B cell (primary cell): ENCODE results near the gene GRN. TPM values are rescaled to one million over a fixed set of nuclear protein-coding genes. Genes with fewer than 3 reads are reported as not detected.
"Not testable (repeated sequence)": the region's sequence is repeated elsewhere in the genome, so short reads cannot be mapped to it uniquely, and the experiment has no call there.

Experiments used
- ATAC-seq: fragments of 200-7000 bp; cut with Tn5 transposase; one replicate; pipeline ENCODE4 v1.10.0; 2021; ENCODE audit warnings: low read depth, mild to moderate bottlenecking, moderate number of reproducible peaks, moderate library complexity
- CTCF ChIA-PET: fragments of 350-600 bp; sonication (Branson Sonifier 250); formaldehyde crosslinking; loops from one replicate; lab custom pipeline; 2021; ENCODE audit warnings: antibody characterized with exemption, inconsistent platforms; lab: Charles Lee
- POLR2A ChIA-PET: fragments of 350-600 bp; sonication (Branson Sonifier 250); formaldehyde crosslinking; loops from one replicate; lab custom pipeline; 2021; ENCODE audit warnings: antibody characterized with exemption; lab: Charles Lee
- DNase-seq: peaks from one replicate; pipeline ENCODE4 v3.0.0; 2013
- H2AFZ ChIP-seq: 2 replicates; pipeline ENCODE4 v1.6.1; 2012; ENCODE audit warnings: mild to moderate bottlenecking, low read depth, low read length; ENCODE audit not compliant: insufficient read depth, poor library complexity, severe bottlenecking
- H3K27ac ChIP-seq, 2 donors: 1 replicate in 1 of 2; 2 replicates in 1 of 2; pipeline ENCODE4 v1.5.1; 2012 to 2013; ENCODE audit warnings: low read length in 2 of 2, mild to moderate bottlenecking in 2 of 2, moderate library complexity in 1 of 2
- H3K27me3 ChIP-seq, 4 experiments: fragments of 200-600 bp in 1 of 4; sonication (generic) in 1 of 4; replicated peaks in 1 of 4; 1 replicate in 2 of 4; 2 replicates in 2 of 4; pipeline versions ENCODE4 v1.6.1 to v1.7.0; 2013 to 2016; ENCODE audit warnings: low read length in 3 of 4, mild to moderate bottlenecking in 2 of 4, mixed read lengths in 1 of 4, moderate library complexity in 1 of 4; ENCODE audit not compliant: insufficient read depth in 4 of 4, control insufficient read depth in 3 of 4; ENCODE audit errors: control extremely low read depth in 1 of 4
- H3K36me3 ChIP-seq, 2 experiments: replicated peaks in 1 of 2; 1 replicate in 1 of 2; 2 replicates in 1 of 2; pipeline versions ENCODE4 v1.6.1 to v1.7.1; 2013; ENCODE audit warnings: low read length in 1 of 2; ENCODE audit not compliant: insufficient read depth in 2 of 2, control insufficient read depth in 1 of 2; ENCODE audit errors: control extremely low read depth in 1 of 2, extremely low read depth in 1 of 2
- H3K4me1 ChIP-seq, 2 donors: fragments of 200-600 bp in 1 of 2; sonication (generic) in 1 of 2; 1 replicate in 1 of 2; 2 replicates in 1 of 2; pipeline versions ENCODE4 v1.5.1 to v1.6.1; 2013 to 2017; ENCODE audit warnings: low read length in 2 of 2; ENCODE audit not compliant: control insufficient read depth in 2 of 2, insufficient read depth in 2 of 2
- H3K4me2 ChIP-seq: replicated peaks from 2 replicates; pipeline ENCODE3; 2012; ENCODE audit warnings: mild to moderate bottlenecking, low read depth, low read length; ENCODE audit not compliant: poor library complexity, severe bottlenecking
- H3K4me3 ChIP-seq, 5 experiments: fragments of 200-600 bp in 1 of 5; sonication (generic) in 1 of 5; 1 replicate in 3 of 5; 2 replicates in 2 of 5; pipeline versions ENCODE4 v1.5.1 to v1.7.0; 2011 to 2016; ENCODE audit warnings: low read length in 4 of 5, mild to moderate bottlenecking in 4 of 5, low read depth in 2 of 5, control low read depth in 1 of 5, moderate library complexity in 1 of 5; ENCODE audit not compliant: insufficient read depth in 1 of 5; ENCODE audit errors: control extremely low read depth in 1 of 5, extremely low read depth in 1 of 5
- H3K79me2 ChIP-seq: fragments of 200-600 bp; sonication (generic); one replicate; pipeline ENCODE4 v1.6.0; 2016; ENCODE audit warnings: low read length; ENCODE audit not compliant: control insufficient read depth, insufficient read depth
- H3K9ac ChIP-seq: fragments of 200-600 bp; sonication (generic); 2 replicates; pipeline ENCODE4 v1.6.1; 2017; ENCODE audit warnings: mild to moderate bottlenecking, low read length, moderate library complexity
- H3K9me3 ChIP-seq, 3 donors: one replicate each; pipeline versions ENCODE4 v1.6.1 to v1.7.1; 2013; ENCODE audit warnings: low read length in 2 of 3; ENCODE audit not compliant: control insufficient read depth in 2 of 3, insufficient read depth in 1 of 3; ENCODE audit errors: control extremely low read depth in 1 of 3
- H4K20me1 ChIP-seq: 2 replicates; pipeline ENCODE4 v1.6.0; 2012; ENCODE audit warnings: mild to moderate bottlenecking, low read length; ENCODE audit not compliant: insufficient read depth, control insufficient read depth, poor library complexity, severe bottlenecking
- H3K27ac Mint-ChIP-seq: one replicate; pipeline ENCODE4 v1.8.0; 2021; ENCODE audit warnings: mixed read lengths
- H3K27me3 Mint-ChIP-seq: one replicate; pipeline ENCODE4 v1.8.0; 2021; ENCODE audit warnings: mixed read lengths
- H3K4me1 Mint-ChIP-seq: one replicate; pipeline ENCODE4 v1.8.0; 2021; ENCODE audit warnings: mixed read lengths
- H3K4me3 Mint-ChIP-seq: one replicate; pipeline ENCODE4 v1.8.0; 2021; ENCODE audit warnings: mixed read lengths
- H3K9me3 Mint-ChIP-seq: one replicate; pipeline ENCODE4 v1.8.0; 2022; ENCODE audit warnings: mixed read lengths; ENCODE audit not compliant: insufficient read depth
- EZH2 ChIP-seq: IDR thresholded peaks from 2 replicates; pipeline ENCODE4 v1.6.1; 2012; ENCODE audit warnings: borderline replicate concordance, low read depth, mild to moderate bottlenecking, moderate library complexity, low read length; ENCODE audit not compliant: insufficient read depth, poor library complexity, severe bottlenecking
- WGBS: methylation state at CpG from one replicate; pipeline ENCODE4 v1.1.5; 2013; ENCODE audit warnings: missing lambda C conversion rate; ENCODE audit not compliant: insufficient coverage; 5-methylcytosine and 5-hydroxymethylcytosine counted together
- intact Hi-C: fragments of 100-400 bp; cut with micrococcal nuclease; formaldehyde crosslinking; loops from one replicate; pipeline ENCODE4 v1.10.0; 2022
- polyA plus RNA-seq: library from polyadenylated mRNA; depleted of rRNA; stranded (reverse); fragments of >200 nt; gene quantifications from 2 replicates; pipeline ENCODE4 v1.2.3, GENCODE V29; 2012
- total RNA-seq, 2 donors: library from RNA; stranded (reverse); fragments of 120-200 nt in 1 of 2; gene quantifications; 1 replicate in 1 of 2; 2 replicates in 1 of 2; pipeline versions ENCODE4 v1.2.3 to v1.2.4, GENCODE V29; 2013 to 2022
- TF ChIP-seq, protein P1 (sequence below): fragments of 200-600 bp; IDR thresholded peaks from one replicate; pipeline ENCODE4 v1.8.0; 2022; ENCODE audit warnings: antibody characterized with exemption, mild to moderate bottlenecking

The GRN gene
- total and polyA plus RNA-seq, 2 donors (not counting 1 experiment from before 2014, with no cell fraction given), result 187 to 226 TPM

DNA sequence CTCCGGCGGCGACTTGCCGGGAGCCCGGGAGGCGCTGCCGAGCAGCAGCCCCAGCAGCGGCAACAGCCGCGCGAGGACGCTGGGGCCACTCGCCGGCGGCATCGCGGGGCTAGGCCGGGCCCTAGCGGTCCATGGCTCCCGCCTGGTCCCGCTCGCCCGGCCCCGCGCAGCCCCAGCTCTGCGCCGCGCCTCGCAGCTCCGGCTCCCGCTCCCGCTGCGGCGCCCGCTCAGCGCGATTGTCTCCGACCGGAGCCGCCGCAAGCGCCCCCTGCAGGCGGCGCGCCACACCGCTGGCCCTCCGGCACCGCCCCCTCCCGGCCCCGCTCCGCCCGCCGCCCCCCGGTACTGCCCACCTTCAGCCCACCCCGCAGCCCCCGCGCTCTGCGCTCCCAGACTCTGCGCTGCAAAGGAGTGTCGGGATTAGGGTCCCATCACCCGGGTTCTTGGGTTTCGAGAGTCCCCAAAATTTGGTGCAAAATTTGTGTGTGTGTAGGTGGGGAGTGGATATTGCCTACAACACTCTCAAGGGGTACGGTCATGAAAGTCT lies 18.6 kb downstream of the GRN start, which contains the start of gene FAM171A2:
Gene FAM171A2, minus strand, starts transcription at position 241 of the 547 bp plus-strand sequence. Its CDS starts 139 bp downstream, at position 102.
- peaks cover 39% of the 10 kb centered on the region for H3K27me3 Mint-ChIP-seq
- no peaks in the 10 kb centered on the region for H3K79me2 ChIP-seq
- no peaks in the 10 kb centered on the region for H3K9me3 Mint-ChIP-seq
- H4K20me1 ChIP-seq, result no peaks in the 10 kb centered on the region
- peak within 1 kb of the TSS; percentile 79 for H2AFZ ChIP-seq
- peak; percentile 82 for DNase-seq
- H3K4me3 Mint-ChIP-seq, result peak within 1 kb of the TSS; percentile 88
- ChIA-PET CTCF (interaction anchor here (0.6 to 6.2 kb wide), 17 partner anchors 8 to 284 kb away, joined by 3 to 52 read pairs (median 4); partner anchors contain the start of genes GRN, HDAC5 and TMUB2), POLR2A (interaction anchor here (0.6 to 0.9 kb wide), 4 partner anchors 13 to 33 kb away, joined by 3 to 5 read pairs (median 4); no protein-coding TSS in a partner anchor)
- no peak within 1 kb of the TSS for H3K27ac Mint-ChIP-seq
- peaks cover 0 to 35% (median 13%) of the 10 kb centered on the region in 4 experiments for H3K27me3 ChIP-seq
- no peak within 1 kb of the TSS for H3K27ac ChIP-seq
- intact Hi-C loops, result loop anchor here (1.0 kb wide), 2 partner anchors 9 to 18 kb away; partner anchors contain the start of gene GRN
- no peaks in the 10 kb centered on the region for H3K36me3 ChIP-seq
- peak within 1 kb of the TSS; percentile 100 for H3K4me2 ChIP-seq
- under 1% methylated on average over 52 of the region's 63 CpGs for WGBS
- H3K9me3 ChIP-seq, result no peaks in the 10 kb centered on the region
- peaks cover 9% of the 10 kb centered on the region for H3K4me1 Mint-ChIP-seq
- H3K9ac ChIP-seq, result peak within 1 kb of the TSS; percentile 69
- ATAC-seq, result peak; percentile 91
- H3K4me1 ChIP-seq, result peaks cover 10 to 17% of the 10 kb centered on the region in 2 donors
- no peak for TF ChIP-seq EZH2
- TF ChIP-seq, protein P1, sequence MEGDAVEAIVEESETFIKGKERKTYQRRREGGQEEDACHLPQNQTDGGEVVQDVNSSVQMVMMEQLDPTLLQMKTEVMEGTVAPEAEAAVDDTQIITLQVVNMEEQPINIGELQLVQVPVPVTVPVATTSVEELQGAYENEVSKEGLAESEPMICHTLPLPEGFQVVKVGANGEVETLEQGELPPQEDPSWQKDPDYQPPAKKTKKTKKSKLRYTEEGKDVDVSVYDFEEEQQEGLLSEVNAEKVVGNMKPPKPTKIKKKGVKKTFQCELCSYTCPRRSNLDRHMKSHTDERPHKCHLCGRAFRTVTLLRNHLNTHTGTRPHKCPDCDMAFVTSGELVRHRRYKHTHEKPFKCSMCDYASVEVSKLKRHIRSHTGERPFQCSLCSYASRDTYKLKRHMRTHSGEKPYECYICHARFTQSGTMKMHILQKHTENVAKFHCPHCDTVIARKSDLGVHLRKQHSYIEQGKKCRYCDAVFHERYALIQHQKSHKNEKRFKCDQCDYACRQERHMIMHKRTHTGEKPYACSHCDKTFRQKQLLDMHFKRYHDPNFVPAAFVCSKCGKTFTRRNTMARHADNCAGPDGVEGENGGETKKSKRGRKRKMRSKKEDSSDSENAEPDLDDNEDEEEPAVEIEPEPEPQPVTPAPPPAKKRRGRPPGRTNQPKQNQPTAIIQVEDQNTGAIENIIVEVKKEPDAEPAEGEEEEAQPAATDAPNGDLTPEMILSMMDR, result peak; percentile 87
- H3K4me3 ChIP-seq, result peak within 1 kb of the TSS in 4 of 5 experiments; percentile 29 to 70 (median 56)

DNA sequence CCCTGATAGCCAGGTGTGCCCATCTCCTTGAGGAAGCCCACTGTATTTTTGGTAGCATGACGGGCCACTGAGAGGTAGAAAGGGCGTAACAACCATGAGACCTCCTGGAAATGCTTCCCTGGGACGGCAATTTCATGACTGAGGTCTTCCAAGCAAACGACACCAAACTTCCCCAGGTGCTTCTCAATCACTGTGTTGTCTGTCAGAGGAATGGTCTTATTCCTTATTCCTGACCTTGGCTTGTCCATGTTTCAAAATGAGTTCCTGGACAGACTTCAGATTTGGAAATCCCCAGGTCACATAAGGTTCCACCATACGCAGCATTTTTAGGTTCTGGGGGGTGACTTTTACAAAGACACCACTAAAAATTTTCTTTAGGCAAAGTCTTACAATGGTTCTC lies 19.9 kb downstream of the GRN start:
- intact Hi-C loops, H3K27ac ChIP-seq, H3K36me3 ChIP-seq, H3K9me3 ChIP-seq, H4K20me1 ChIP-seq, H3K4me2 ChIP-seq, H3K9ac ChIP-seq, H2AFZ ChIP-seq, H3K4me1 Mint-ChIP-seq, H3K27ac Mint-ChIP-seq, H3K79me2 ChIP-seq, H3K9me3 Mint-ChIP-seq, ATAC-seq, H3K4me3 ChIP-seq, DNase-seq: not testable (repeated sequence)
- ChIA-PET CTCF (interaction anchor here (6.2 kb wide), 1 partner anchor 13 kb away, joined by 52 read pairs; no protein-coding TSS in a partner anchor), POLR2A (interaction anchor here (0.7 kb wide), 1 partner anchor 35 kb away, joined by 4 read pairs; no protein-coding TSS in a partner anchor)
- H3K4me1 ChIP-seq, result peaks cover 10 to 12% of the 10 kb centered on the region in 2 donors
- peak overlapping the region; percentile 37 for H3K4me3 Mint-ChIP-seq
- peaks cover 46% of the 10 kb centered on the region for H3K27me3 Mint-ChIP-seq
- peaks cover 0 to 35% (median 13%) of the 10 kb centered on the region in 4 experiments for H3K27me3 ChIP-seq
- WGBS, result 88% methylated on average over 3 of the region's 5 CpGs
